H9 (cell line): ENCODE results near the gene XAGE1A. TPM values are rescaled to one million over a fixed set of nuclear protein-coding genes. Genes with fewer than 3 reads are reported as not detected.
"Not testable (repeated sequence)": the region's sequence is repeated elsewhere in the genome, so short reads cannot be mapped to it uniquely, and the experiment has no call there.

ENCODE experiments used
- DNase-seq: peaks from one replicate; pipeline ENCODE4 v3.0.0-alpha.2; 2017
- H2AFZ ChIP-seq: one replicate; pipeline ENCODE4 v1.6.1; 2013; ENCODE audit warnings: mild to moderate bottlenecking, low read length, control low read depth, moderate library complexity
- H2AK5ac ChIP-seq: 2 replicates; pipeline ENCODE4 v1.6.1; 2013; ENCODE audit warnings: low read length, control low read depth, mixed read lengths; ENCODE audit not compliant: insufficient read length
- H2BK120ac ChIP-seq: one replicate; pipeline ENCODE4 v1.6.1; 2013; ENCODE audit warnings: low read depth, mild to moderate bottlenecking, low read length, control low read depth, inconsistent platforms; ENCODE audit not compliant: poor library complexity, severe bottlenecking
- H2BK12ac ChIP-seq: 2 replicates; pipeline ENCODE4 v1.6.1; 2013; ENCODE audit warnings: low read length, control low read depth, mixed read lengths, low read depth; ENCODE audit not compliant: insufficient read length
- H2BK15ac ChIP-seq: 2 replicates; pipeline ENCODE4 v1.6.1; 2013; ENCODE audit warnings: low read depth, low read length, control low read depth
- H2BK20ac ChIP-seq: one replicate; pipeline ENCODE4 v1.6.1; 2013; ENCODE audit warnings: low read depth, mild to moderate bottlenecking, low read length, control low read depth, inconsistent platforms; ENCODE audit not compliant: poor library complexity, severe bottlenecking
- H2BK5ac ChIP-seq: 2 replicates; pipeline ENCODE4 v1.6.1; 2013; ENCODE audit warnings: low read length, control low read depth, mixed read lengths; ENCODE audit not compliant: insufficient read length
- H3K14ac ChIP-seq: 2 replicates; pipeline ENCODE4 v1.6.1; 2013; ENCODE audit warnings: low read length, control low read depth; ENCODE audit not compliant: insufficient read depth
- H3K18ac ChIP-seq: 2 replicates; pipeline ENCODE4 v1.6.1; 2013; ENCODE audit warnings: low read depth, mild to moderate bottlenecking, mixed read lengths, low read length, control low read depth; ENCODE audit not compliant: insufficient read length
- H3K23ac ChIP-seq: 2 replicates; pipeline ENCODE4 v1.6.1; 2013; ENCODE audit warnings: low read length, control low read depth, mixed read lengths, low read depth; ENCODE audit not compliant: insufficient read length
- H3K23me2 ChIP-seq: 2 replicates; pipeline ENCODE4 v1.6.1; 2013; ENCODE audit warnings: low read depth, mild to moderate bottlenecking, mixed read lengths, low read length, control low read depth; ENCODE audit not compliant: insufficient read length, poor library complexity, severe bottlenecking
- H3K27ac ChIP-seq: 2 replicates; pipeline ENCODE4 v1.5.1; 2013; ENCODE audit warnings: low read length, control low read depth, mixed read lengths, low read depth; ENCODE audit not compliant: insufficient read length
- H3K27me3 ChIP-seq: 2 replicates; pipeline ENCODE4 v1.6.1; 2013; ENCODE audit warnings: low read length, control low read depth, inconsistent platforms; ENCODE audit not compliant: insufficient read depth
- H3K4ac ChIP-seq: 2 replicates; pipeline ENCODE4 v1.6.1; 2013; ENCODE audit warnings: low read depth, mild to moderate bottlenecking, control low read depth, inconsistent platforms, low read length, moderate library complexity
- H3K4me1 ChIP-seq: 2 replicates; pipeline ENCODE4 v1.6.1; 2013; ENCODE audit warnings: low read length, control low read depth, inconsistent platforms; ENCODE audit not compliant: insufficient read depth
- H3K4me2 ChIP-seq: 2 replicates; pipeline ENCODE4 v1.6.1; 2013; ENCODE audit warnings: low read length, control low read depth, mixed read lengths; ENCODE audit not compliant: insufficient read length, insufficient read depth
- H3K56ac ChIP-seq: 2 replicates; pipeline ENCODE4 v1.6.1; 2013; ENCODE audit warnings: low read depth, mild to moderate bottlenecking, mixed read lengths, low read length, control low read depth; ENCODE audit not compliant: insufficient read length
- H3K79me1 ChIP-seq: 2 replicates; pipeline ENCODE4 v1.6.1; 2013; ENCODE audit warnings: low read depth, mild to moderate bottlenecking, moderate library complexity, low read length, control low read depth, inconsistent platforms; ENCODE audit not compliant: insufficient read depth, poor library complexity, severe bottlenecking
- H3K79me2 ChIP-seq: 2 replicates; pipeline ENCODE4 v1.6.1; 2013; ENCODE audit warnings: low read length, control low read depth, inconsistent platforms; ENCODE audit not compliant: insufficient read depth
- H3K9ac ChIP-seq: 2 replicates; pipeline ENCODE4 v1.6.1; 2013; ENCODE audit warnings: low read length, control low read depth, mixed read lengths; ENCODE audit not compliant: insufficient read length; ENCODE audit errors: extremely low read depth
- H3K9me3 ChIP-seq: one replicate; pipeline ENCODE4 v1.6.1; 2013; ENCODE audit warnings: low read depth, low read length, inconsistent platforms; ENCODE audit not compliant: control insufficient read depth
- H3T11ph ChIP-seq: one replicate; pipeline ENCODE4 v1.6.1; 2013; ENCODE audit warnings: mild to moderate bottlenecking, low read length, control low read depth, inconsistent platforms
- H4K20me1 ChIP-seq: one replicate; pipeline ENCODE4 v1.6.1; 2013; ENCODE audit not compliant: control insufficient read depth, insufficient read length, insufficient read depth
- H4K5ac ChIP-seq: 2 replicates; pipeline ENCODE4 v1.6.1; 2013; ENCODE audit warnings: low read depth, mild to moderate bottlenecking, mixed read lengths, low read length, control low read depth; ENCODE audit not compliant: insufficient read length
- H4K8ac ChIP-seq: replicated peaks from 2 replicates; pipeline ENCODE4 v1.6.1; 2013; ENCODE audit warnings: low read length, control low read depth, mixed read lengths, low read depth; ENCODE audit not compliant: insufficient read length
- H4K91ac ChIP-seq: 2 replicates; pipeline ENCODE4 v1.6.1; 2013; ENCODE audit warnings: low read depth, mild to moderate bottlenecking, moderate library complexity, mixed read lengths, low read length, control low read depth; ENCODE audit not compliant: insufficient read length
- H3K27ac Mint-ChIP-seq, 3 experiments: 2 replicates in 2 of 3; 3 replicates in 1 of 3; pipeline ENCODE4 v1.8.0; 2020 to 2021; ENCODE audit warnings: mixed read lengths in 3 of 3, mild to moderate bottlenecking in 1 of 3, moderate library complexity in 1 of 3
- H3K27me3 Mint-ChIP-seq: 2 replicates; pipeline ENCODE4 v1.8.0; 2021; ENCODE audit warnings: low read depth, mild to moderate bottlenecking, moderate library complexity, mixed read lengths
- H3K36me3 Mint-ChIP-seq, 3 experiments: 2 replicates in 2 of 3; 3 replicates in 1 of 3; pipeline ENCODE4 v1.8.0; 2020 to 2021; ENCODE audit warnings: low read depth in 3 of 3, mixed read lengths in 3 of 3; ENCODE audit not compliant: insufficient read depth in 1 of 3
- H3K4me1 Mint-ChIP-seq, 2 experiments: 2 replicates each; pipeline ENCODE4 v1.8.0; 2020; ENCODE audit warnings: mixed read lengths in 2 of 2
- H3K4me3 Mint-ChIP-seq, 2 experiments: 2 replicates in 1 of 2; 3 replicates in 1 of 2; pipeline ENCODE4 v1.8.0; 2020 to 2021; ENCODE audit warnings: mild to moderate bottlenecking in 2 of 2, mixed read lengths in 2 of 2, moderate library complexity in 1 of 2
- H3K9me3 Mint-ChIP-seq, 2 experiments: 2 replicates in 1 of 2; 3 replicates in 1 of 2; pipeline ENCODE4 v1.8.0; 2020; ENCODE audit warnings: mild to moderate bottlenecking in 2 of 2, mixed read lengths in 2 of 2, moderate library complexity in 1 of 2
- CTCF ChIP-seq: fragments of 200-600 bp; sonication (generic); conservative IDR thresholded peaks from 3 replicates; pipeline ENCODE4 v1.8.0; 2021; ENCODE audit warnings: antibody characterized with exemption, mild to moderate bottlenecking
- WGBS: extraction: QIAGEN DNeasy Blood & Tissue Kit; methylation state at CpG from one replicate; pipeline ENCODE4 v1.1.7; 2013; ENCODE audit warnings: missing lambda C conversion rate, low lambda C conversion rate, mixed read lengths; ENCODE audit not compliant: insufficient read length; ENCODE audit errors: extremely low coverage; 5-methylcytosine and 5-hydroxymethylcytosine counted together
- total RNA-seq: library from RNA; stranded (reverse); gene quantifications from 2 replicates; pipeline ENCODE4 v1.2.1, GENCODE V29; 2021

Gene XAGE1A
- total RNA-seq, 1 experiment from 2014 or later = not detected

GRCh38 chrX:52544147-52544840 lies 48.7 kb downstream of the XAGE1A start:
- Histone ChIP-seq H3K4me2 (no peak overlapping the region), H2AK5ac (no peak overlapping the region), H4K20me1 (no peaks in the 10 kb centered on the region), H3K4me1 (no peaks in the 10 kb centered on the region), H3K4ac (no peak overlapping the region), H3K27me3 (no peaks in the 10 kb centered on the region), H3T11ph (no peak overlapping the region), H3K23me2 (no peaks in the 10 kb centered on the region), H2BK120ac (no peak overlapping the region), H2BK5ac (no peak overlapping the region), H3K9ac (no peak overlapping the region), H4K91ac (no peak overlapping the region), H3K18ac (no peak overlapping the region), H3K9me3 (peaks cover 25% of the 10 kb centered on the region), H3K79me2 (no peaks in the 10 kb centered on the region), H3K27ac (no peak overlapping the region), H2AFZ (no peak overlapping the region), H3K23ac (no peak overlapping the region), H2BK20ac (no peak overlapping the region), H3K14ac (no peak overlapping the region), H2BK15ac (no peak overlapping the region), H4K8ac (no peak overlapping the region), H3K56ac (no peak overlapping the region), H2BK12ac (no peak overlapping the region), H3K79me1 (no peaks in the 10 kb centered on the region), H4K5ac (no peak overlapping the region)
- Mint-ChIP-seq H3K36me3 (peaks cover 0 to 1% (median 0%) of the 10 kb centered on the region in 3 experiments; a peak in 2 of 7 replicates), H3K27ac (no peak overlapping the region), H3K4me1 (peaks cover 3 to 6% of the 10 kb centered on the region in 2 experiments), H3K4me3 (no peak overlapping the region), H3K9me3 (peaks cover 56 to 58% of the 10 kb centered on the region in 2 experiments), H3K27me3 (peaks cover 3% of the 10 kb centered on the region; the same call in 1 of the 2 replicates)
- DNase-seq = no peak
- WGBS = no CpG with 5 or more reads among the region's 21 CpGs
- no peak for TF ChIP-seq CTCF

GRCh38 chrX:52548769-52549168 lies 53.2 kb downstream of the XAGE1A start:
- not testable (repeated sequence) for H4K5ac ChIP-seq, H3K23ac ChIP-seq, H3K4me1 ChIP-seq, H2BK12ac ChIP-seq, H4K91ac ChIP-seq, H2BK15ac ChIP-seq, H3K18ac ChIP-seq, H3T11ph ChIP-seq, H3K9ac ChIP-seq, H4K20me1 ChIP-seq, H3K79me2 ChIP-seq, H4K8ac ChIP-seq, H2AK5ac ChIP-seq, H3K9me3 ChIP-seq, H3K4me1 Mint-ChIP-seq, H3K27ac ChIP-seq, H3K36me3 Mint-ChIP-seq, H3K23me2 ChIP-seq, H2BK120ac ChIP-seq, H3K27me3 Mint-ChIP-seq, H3K27me3 ChIP-seq, H2AFZ ChIP-seq, H2BK20ac ChIP-seq, H3K56ac ChIP-seq, H3K4me3 Mint-ChIP-seq, H3K79me1 ChIP-seq, H3K4ac ChIP-seq, H3K27ac Mint-ChIP-seq, DNase-seq, H3K14ac ChIP-seq, H2BK5ac ChIP-seq, H3K4me2 ChIP-seq
- H3K9me3 Mint-ChIP-seq = peaks cover 57 to 67% of the 10 kb centered on the region in 2 experiments
- WGBS = no CpG with 5 or more reads among the region's 3 CpGs
